AG04449 (cell line): Measurements from ENCODE around the gene NOLC1.

ENCODE experiments used
- CTCF ChIA-PET: fragments of 350-600 bp; formaldehyde crosslinking; extraction: SDS; loops from one replicate; lab custom pipeline; 2021; ENCODE audit warnings: antibody characterized with exemption; lab: Yijun Ruan, JAX
- POLR2A ChIA-PET: fragments of 400-600, 350-600 bp; formaldehyde crosslinking; extraction: SDS; loops from one replicate; lab custom pipeline; 2020; ENCODE audit warnings: antibody characterized with exemption, inconsistent platforms; lab: Yijun Ruan, JAX
- DNase-seq: peaks from one replicate; pipeline ENCODE4 v3.0.0-alpha.2; 2010; ENCODE audit warnings: low read depth, low spot score
- H3K4me3 ChIP-seq: 2 replicates; pipeline ENCODE4 v1.5.1; 2011; ENCODE audit warnings: low read depth, mild to moderate bottlenecking, control low read depth, low read length
- CTCF ChIP-seq: IDR thresholded peaks from one replicate; pipeline ENCODE4 v1.5.1; 2011; ENCODE audit warnings: mild to moderate bottlenecking, moderate library complexity, low read length, control low read depth, inconsistent platforms; ENCODE audit not compliant: insufficient read depth; ENCODE audit errors: missing control alignments

NOLC1 gene

GRCh38 chr10:102120991-102121738 is 31.0 kb upstream of the NOLC1 start:
- TF ChIP-seq CTCF, result no peak
- CTCF ChIA-PET, result interaction anchor here (1.0 to 3.1 kb wide), 5 partner anchors 10 to 281 kb away, joined by 3 to 48 read pairs (median 4); partner anchors contain the start of gene PPRC1
- H3K4me3 ChIP-seq, result peak overlapping the region; percentile 91
- DNase-seq, result no peak
- POLR2A ChIA-PET, result interaction anchor here (1.1 to 1.4 kb wide), 2 partner anchors 11 to 33 kb away, joined by 3 to 4 read pairs; no protein-coding TSS in a partner anchor

GRCh38 chr10:102121739-102122372 is 30.3 kb upstream of the NOLC1 start:
- no peak for DNase-seq
- TF ChIP-seq CTCF, result peak; percentile 50
- H3K4me3 ChIP-seq, result peak overlapping the region; percentile 91
- ChIA-PET CTCF (interaction anchor here (1.1 to 3.1 kb wide), 4 partner anchors 10 to 281 kb away, joined by 3 to 48 read pairs (median 8); partner anchors contain the start of gene PPRC1), POLR2A (interaction anchor here (1.1 kb wide), 1 partner anchor 32 kb away, joined by 3 read pairs; no protein-coding TSS in a partner anchor)

GRCh38 chr10:102122450-102122849 is 29.7 kb upstream of the NOLC1 start:
- POLR2A ChIA-PET, result interaction anchor here (1.1 kb wide), 1 partner anchor 32 kb away, joined by 3 read pairs; no protein-coding TSS in a partner anchor
- H3K4me3 ChIP-seq, result no peak overlapping the region
- no peak for TF ChIP-seq CTCF
- no peak for DNase-seq
- CTCF ChIA-PET, result interaction anchor here (1.4 to 3.1 kb wide), 4 partner anchors 9 to 282 kb away, joined by 3 to 48 read pairs (median 9); partner anchors contain the start of gene PPRC1

GRCh38 chr10:102123223-102123622 is 29.0 kb upstream of the NOLC1 start:
- no peak overlapping the region for H3K4me3 ChIP-seq
- no peak for TF ChIP-seq CTCF
- POLR2A ChIA-PET, result no interaction called here
- DNase-seq, result no peak
- CTCF ChIA-PET, result interaction anchor here (0.7 to 3.1 kb wide), 4 partner anchors 8 to 277 kb away, joined by 3 to 48 read pairs (median 9); partner anchors contain the start of gene PPRC1

- ChIA-PET CTCF (interaction anchor here (0.6 to 3.2 kb wide), 21 partner anchors 9 to 579 kb away, joined by 3 to 48 read pairs (median 5); partner anchors contain the start of genes LDB1 and NOLC1), POLR2A (interaction anchor here (1.2 kb wide), 1 partner anchor 11 kb away, joined by 4 read pairs; the partner anchor contains the start of gene LDB1)
- no peak for TF ChIP-seq CTCF
- H3K4me3 ChIP-seq, result no peak overlapping the region
- no peak for DNase-seq
Observed at GRCh38 chr10:102131286-102132170, 20.7 kb upstream of the NOLC1 start.
